Measurements from ENCODE around the gene C7orf33.

The C7orf33 gene

DNA sequence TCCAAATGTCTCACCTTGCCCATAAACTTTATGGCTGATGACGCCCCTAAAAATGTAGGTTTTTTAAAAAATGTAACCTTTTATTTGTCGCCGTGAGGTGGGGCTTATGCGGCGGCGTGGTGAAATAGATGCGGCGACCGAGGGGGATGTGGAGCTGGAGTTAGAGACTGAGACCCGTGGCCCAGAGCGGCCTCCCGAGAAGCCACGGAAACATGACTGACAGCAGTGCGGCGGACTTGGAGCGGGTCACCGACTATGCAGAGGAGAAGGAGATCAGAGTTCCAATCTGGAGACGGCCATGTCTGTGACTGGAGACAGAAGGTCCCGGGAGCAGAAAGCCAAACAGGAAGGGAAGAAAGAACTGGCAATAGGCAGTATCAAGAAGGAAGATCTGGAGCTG lies 46.5 kb downstream of the C7orf33 start:
- Mint-ChIP-seq H3K4me3 (no peak overlapping the region), H3K27me3 (no peaks in the 10 kb centered on the region), H3K9me3 (peaks cover 9% of the 10 kb centered on the region), H3K27ac (no peak overlapping the region), H3K36me3 (peaks cover 1% of the 10 kb centered on the region), H3K4me1 (peaks cover 15% of the 10 kb centered on the region)

DNA sequence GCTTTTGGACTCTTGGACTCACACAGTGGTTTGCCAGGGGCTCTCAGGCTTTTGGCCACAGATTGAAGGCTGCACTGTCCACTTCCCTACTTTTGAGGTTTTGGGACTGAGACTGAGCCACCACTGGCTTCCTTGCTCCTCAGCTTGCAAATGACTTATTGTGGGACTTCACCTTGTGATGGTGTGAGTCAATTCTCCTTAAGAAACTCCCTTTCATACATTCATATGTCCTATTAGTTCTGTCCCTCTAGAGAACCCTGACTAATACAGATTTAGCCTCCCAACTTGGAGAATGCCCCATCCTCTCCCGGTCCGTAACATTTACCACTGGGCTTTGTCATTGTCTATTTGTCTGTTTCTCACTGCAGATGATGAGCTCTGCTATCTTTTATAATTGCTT lies 55.3 kb downstream of the C7orf33 start:
- Mint-ChIP-seq H3K27me3 (no peaks in the 10 kb centered on the region), H3K4me3 (no peak overlapping the region), H3K27ac (no peak overlapping the region), H3K36me3 (peaks cover 2% of the 10 kb centered on the region), H3K4me1 (no peaks in the 10 kb centered on the region), H3K9me3 (no peaks in the 10 kb centered on the region)

DNA sequence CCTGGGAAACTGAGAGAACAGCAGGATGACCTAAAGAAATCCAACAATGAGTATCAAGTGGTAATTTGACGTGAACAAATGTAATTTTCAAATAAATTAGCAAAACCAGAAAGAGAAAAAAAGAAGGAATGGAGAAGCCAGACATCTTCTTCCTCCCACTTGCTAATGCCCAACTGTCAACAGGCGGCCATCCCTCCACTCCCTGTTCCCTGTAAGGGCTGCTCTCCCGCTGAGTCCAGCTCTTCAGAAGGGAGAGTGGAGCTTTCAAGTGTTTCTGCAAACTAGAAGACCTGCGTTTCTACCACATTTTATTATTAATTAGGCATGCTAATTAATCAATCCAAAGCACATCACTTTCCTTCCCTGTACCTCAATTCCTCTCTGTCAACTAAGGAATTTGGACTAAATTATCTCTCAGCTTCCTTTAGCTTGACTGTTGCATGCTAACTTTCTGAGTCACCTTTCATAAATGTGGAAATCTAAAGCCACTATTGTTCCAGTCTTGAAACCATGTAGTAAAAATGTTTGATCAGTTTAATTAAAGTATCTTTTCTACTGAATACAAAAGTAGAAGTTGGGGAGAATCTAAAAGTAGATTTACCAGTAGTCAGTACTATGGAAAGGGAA lies 59.8 kb downstream of the C7orf33 start:
- H3K4me1 Mint-ChIP-seq: no peaks in the 10 kb centered on the region
- H3K4me3 Mint-ChIP-seq: no peak overlapping the region
- H3K27ac Mint-ChIP-seq: no peak overlapping the region
- no peaks in the 10 kb centered on the region for H3K27me3 Mint-ChIP-seq
- peaks cover under 1% of the 10 kb centered on the region for H3K36me3 Mint-ChIP-seq
- H3K9me3 Mint-ChIP-seq: no peaks in the 10 kb centered on the region

DNA sequence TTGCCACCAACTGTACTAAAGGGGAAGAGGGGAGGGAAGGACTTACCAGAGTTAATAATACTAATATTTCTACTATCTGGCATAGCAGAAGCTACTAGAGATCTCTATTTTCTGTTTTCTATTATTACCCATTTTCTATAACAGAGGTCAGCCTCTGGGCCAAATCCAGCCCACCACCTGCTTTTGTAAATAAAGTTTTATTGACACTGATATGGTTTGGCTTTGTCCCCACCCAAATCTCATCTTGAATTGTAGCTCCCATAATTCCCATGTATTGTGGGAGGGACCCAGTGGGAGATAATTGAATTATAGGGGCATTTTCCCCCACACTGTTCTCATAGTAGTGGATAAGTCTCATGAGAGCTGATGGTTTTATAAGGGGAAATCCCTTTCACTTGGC lies 62.2 kb downstream of the C7orf33 start:
- Mint-ChIP-seq H3K27ac (no peak overlapping the region), H3K36me3 (no peaks in the 10 kb centered on the region), H3K9me3 (no peaks in the 10 kb centered on the region), H3K4me3 (no peak overlapping the region), H3K27me3 (no peaks in the 10 kb centered on the region), H3K4me1 (no peaks in the 10 kb centered on the region)

DNA sequence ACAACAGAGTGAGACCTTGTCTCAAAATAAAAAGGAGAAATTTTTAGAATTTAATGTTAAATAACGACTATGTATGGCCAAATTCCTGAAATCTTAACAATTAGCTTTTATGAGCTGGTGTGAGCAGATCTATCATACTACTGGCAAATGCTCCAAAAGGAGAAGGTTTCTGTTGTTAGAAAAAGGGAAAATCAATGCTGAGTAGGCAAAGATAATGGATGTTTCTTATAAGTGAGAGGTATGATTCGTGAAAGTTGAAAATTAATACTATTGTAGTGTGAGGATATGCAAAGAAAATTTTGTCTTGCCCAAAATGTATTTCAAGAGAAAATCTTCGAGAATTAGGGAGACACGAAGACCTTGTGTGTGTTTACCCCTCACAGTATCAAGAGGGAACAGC lies 67.4 kb downstream of the C7orf33 start:
- no peaks in the 10 kb centered on the region for H3K27me3 Mint-ChIP-seq

DNA sequence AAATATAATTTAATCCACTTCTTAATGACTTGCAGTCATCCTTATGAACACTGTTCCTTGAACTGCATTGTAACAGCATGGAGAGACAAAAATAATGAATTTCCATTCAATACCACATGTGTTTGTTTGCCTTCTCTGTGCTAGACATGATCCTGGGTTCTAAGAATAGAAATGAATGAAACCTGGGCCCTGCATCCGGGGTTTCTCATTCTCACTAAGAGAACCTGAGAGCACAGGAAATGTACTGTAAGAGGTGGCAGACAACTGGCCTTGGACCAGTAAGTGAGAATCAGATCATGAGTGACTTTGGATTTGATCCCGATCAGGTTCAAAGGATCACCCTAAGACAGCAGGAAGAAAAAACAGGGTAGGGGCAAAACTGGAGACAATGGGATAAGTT lies 70.9 kb downstream of the C7orf33 start:
- peak overlapping the region; percentile 1 for H3K27ac Mint-ChIP-seq
- peaks cover 1% of the 10 kb centered on the region for H3K4me1 Mint-ChIP-seq
- no peaks in the 10 kb centered on the region for H3K36me3 Mint-ChIP-seq
- H3K27me3 Mint-ChIP-seq: no peaks in the 10 kb centered on the region
- no peak overlapping the region for H3K4me3 Mint-ChIP-seq
- H3K9me3 Mint-ChIP-seq: no peaks in the 10 kb centered on the region

More for the DNA sequence above, 67.4 kb downstream of the C7orf33 start:
- Mint-ChIP-seq H3K4me3 (no peak overlapping the region), H3K9me3 (no peaks in the 10 kb centered on the region), H3K27ac (no peak overlapping the region), H3K36me3 (no peaks in the 10 kb centered on the region), H3K4me1 (no peaks in the 10 kb centered on the region)

DNA sequence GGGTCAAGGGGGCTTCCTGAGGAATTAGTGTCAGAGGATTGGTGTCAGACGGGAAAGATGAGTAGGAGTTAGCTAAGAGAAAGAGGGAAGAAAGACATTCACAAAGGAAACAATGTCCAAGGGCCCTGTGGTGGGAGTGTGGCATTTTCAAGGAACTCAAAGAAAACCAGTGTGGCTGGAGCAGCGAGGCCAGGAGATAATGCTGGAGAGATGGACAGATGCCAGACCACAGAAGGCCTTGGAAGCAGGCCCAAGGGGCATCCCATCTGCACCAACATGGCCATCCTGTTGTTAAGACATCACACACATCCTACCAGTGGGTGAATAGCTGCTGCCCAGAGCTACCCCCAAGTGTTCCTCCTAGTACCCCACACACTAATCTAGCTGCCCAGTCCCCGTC lies 72.1 kb downstream of the C7orf33 start:
- H3K27ac Mint-ChIP-seq: no peak overlapping the region
- H3K27me3 Mint-ChIP-seq: no peaks in the 10 kb centered on the region
- H3K4me1 Mint-ChIP-seq: peaks cover 4% of the 10 kb centered on the region
- H3K4me3 Mint-ChIP-seq: no peak overlapping the region
- H3K9me3 Mint-ChIP-seq: no peaks in the 10 kb centered on the region
- H3K36me3 Mint-ChIP-seq: no peaks in the 10 kb centered on the region

DNA sequence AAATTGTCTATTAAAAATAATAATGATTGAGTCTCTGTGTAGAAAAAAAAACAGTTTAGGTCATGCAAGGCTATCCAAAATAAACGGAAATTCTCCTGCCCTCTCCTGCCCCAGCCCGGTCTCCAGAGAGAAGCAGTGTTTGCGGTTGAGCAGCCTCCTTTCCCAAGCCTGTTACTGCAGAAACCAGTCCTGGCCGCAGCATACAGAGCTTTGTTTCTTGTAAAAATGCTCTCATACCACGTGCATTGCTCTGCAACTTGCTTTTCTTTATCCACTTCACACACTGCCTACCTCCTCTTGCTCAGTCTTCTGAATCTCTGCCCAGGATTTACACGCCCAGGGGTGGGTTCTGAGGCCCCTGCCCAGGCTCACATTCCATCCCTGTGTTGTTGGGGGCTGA lies 73.8 kb downstream of the C7orf33 start:
- Mint-ChIP-seq H3K36me3 (no peaks in the 10 kb centered on the region), H3K4me3 (no peak overlapping the region), H3K9me3 (no peaks in the 10 kb centered on the region), H3K4me1 (peaks cover 4% of the 10 kb centered on the region), H3K27ac (no peak overlapping the region), H3K27me3 (no peaks in the 10 kb centered on the region)

DNA sequence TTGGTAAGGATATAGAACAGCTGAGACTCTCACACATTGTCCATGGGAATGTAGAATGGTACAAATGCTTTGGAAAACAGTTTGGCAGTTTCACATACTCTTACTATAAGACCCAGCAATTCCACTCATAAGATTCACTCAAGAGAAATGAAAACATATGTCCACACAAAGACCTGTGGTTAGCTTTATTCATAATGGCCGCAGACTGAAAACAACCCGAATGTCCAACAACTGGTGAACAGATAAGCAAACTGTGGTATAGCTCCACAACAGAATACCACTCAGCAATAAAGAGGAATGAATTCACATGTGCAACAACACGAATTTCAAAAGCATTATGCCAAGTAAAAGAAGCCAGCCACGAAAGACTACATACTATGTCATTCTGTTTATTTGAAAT lies 74.7 kb downstream of the C7orf33 start:
- Mint-ChIP-seq H3K4me1 (peaks cover 4% of the 10 kb centered on the region), H3K36me3 (no peaks in the 10 kb centered on the region), H3K4me3 (no peak overlapping the region), H3K9me3 (no peaks in the 10 kb centered on the region), H3K27ac (no peak overlapping the region), H3K27me3 (no peaks in the 10 kb centered on the region)

Data from activated naive CD4-positive, alpha-beta T cell treated with anti-CD3 and anti-CD28 coated beads, Interleukin-2, amount 50 U/mL, for 24 hours (primary cell).